22Rv1 (cell line): Measurements from ENCODE around the gene DHPS.

Experiments
- CTCF ChIP-seq: fragments of 450-650 bp; IDR thresholded peaks from 2 replicates; pipeline ENCODE4 v1.5.1; 2017; ENCODE audit warnings: mild to moderate bottlenecking
- ZFX ChIP-seq: fragments of 450-650 bp; IDR thresholded peaks from 2 replicates; pipeline ENCODE4 v1.6.1; 2017; ENCODE audit warnings: antibody characterized with exemption, borderline replicate concordance

GRCh38 chr19:12730064-12730463 is 48.4 kb upstream of the DHPS start:
- no peak for TF ChIP-seq CTCF
- no peak for TF ChIP-seq ZFX
